NCI-H187 (cell line): ENCODE measurements around the gene IKZF3.
"Not testable (repeated sequence)": the region's sequence is repeated elsewhere in the genome, so short reads cannot be mapped to it uniquely, and the experiment has no call there.

Source experiments
- DNase-seq, 2 experiments: peaks; one replicate each; lab custom pipeline; 2025; lab: John Stamatoyannopoulos, UW

The IKZF3 gene

GRCh38 chr17:39738983-39739884, 124.9 kb downstream of the IKZF3 start:
- peak; percentile 25 to 51 for DNase-seq

- peak; percentile 17 to 41 for DNase-seq
Measured at GRCh38 chr17:39738568-39738901, 125.6 kb downstream of the IKZF3 start.

- DNase-seq = peak; percentile 53 to 60
Measured at GRCh38 chr17:39737760-39738567, 126.1 kb downstream of the IKZF3 start, which contains the start of gene GRB7. GRB7 (plus strand) TSS chr17:39737938; CDS start chr17:39742302, 4,364 bp downstream.

- no peak for DNase-seq
Measured at GRCh38 chr17:39737206-39737759, 126.8 kb downstream of the IKZF3 start.

- DNase-seq = no peak
Measured at GRCh38 chr17:39736319-39737165, 127.6 kb downstream of the IKZF3 start.

GRCh38 chr17:39735882-39736281, 128.2 kb downstream of the IKZF3 start:
- no peak for DNase-seq

GRCh38 chr17:39732586-39732985, 131.5 kb downstream of the IKZF3 start:
- no peak for DNase-seq

- DNase-seq = peak; percentile 57 to 66
Measured at GRCh38 chr17:39730095-39730921, 133.8 kb downstream of the IKZF3 start, which contains the start of gene MIEN1. MIEN1 (minus strand) TSS chr17:39730532; CDS start chr17:39730495, 37 bp downstream.

GRCh38 chr17:39729280-39729851, 134.7 kb downstream of the IKZF3 start:
- no peak for DNase-seq

GRCh38 chr17:39727556-39727955, 136.6 kb downstream of the IKZF3 start:
- DNase-seq = no peak

- no peak for DNase-seq
Measured at GRCh38 chr17:39726617-39727016, 137.5 kb downstream of the IKZF3 start.

- DNase-seq = not testable (repeated sequence)
Measured at GRCh38 chr17:39725923-39726322, 138.2 kb downstream of the IKZF3 start.

- no peak for DNase-seq
Measured at GRCh38 chr17:39724731-39725130, 139.4 kb downstream of the IKZF3 start.

GRCh38 chr17:39722965-39723848, 140.9 kb downstream of the IKZF3 start:
- DNase-seq = no peak

- no peak for DNase-seq
Measured at GRCh38 chr17:39722104-39722503, 142.0 kb downstream of the IKZF3 start.

GRCh38 chr17:39719563-39720355, 144.4 kb downstream of the IKZF3 start:
- DNase-seq = no peak

GRCh38 chr17:39717660-39718059, 146.5 kb downstream of the IKZF3 start:
- no peak for DNase-seq

- no peak for DNase-seq
Measured at GRCh38 chr17:39716879-39717536, 147.1 kb downstream of the IKZF3 start.
